Ovary (tissue), 9 donors: ENCODE results near the gene RANBP1. TPM values are rescaled to one million over a fixed set of nuclear protein-coding genes. Genes with fewer than 3 reads are reported as not detected.

Experiments used
- DNase-seq, 5 donors: peaks; one replicate each; pipeline ENCODE4 v3.0.0-alpha.2; 2019 to 2020
- H3K27ac ChIP-seq, 2 donors: fragments of 200-600 bp; one replicate each; pipeline versions ENCODE4 v1.5.1 to v1.8.0; 2019 to 2022
- H3K27me3 ChIP-seq: fragments of 200-600 bp; one replicate; pipeline ENCODE4 v1.8.0; 2022
- H3K36me3 ChIP-seq: fragments of 200-600 bp; sonication (generic); one replicate; pipeline ENCODE4 v1.5.1; 2019
- H3K4me1 ChIP-seq: one replicate; pipeline ENCODE4 v1.8.1; 2013; ENCODE audit warnings: mild to moderate bottlenecking, moderate library complexity; ENCODE audit not compliant: insufficient read depth
- H3K4me3 ChIP-seq: fragments of 200-600 bp; sonication (generic); one replicate; pipeline ENCODE4 v1.5.1; 2017
- H3K9me3 ChIP-seq, 2 donors: fragments of 200-600 bp in 1 of 2; sonication (generic) in 1 of 2; one replicate each; pipeline versions ENCODE4 v1.5.1 to v1.8.1; 2013 to 2019; ENCODE audit warnings: mild to moderate bottlenecking in 1 of 2, moderate library complexity in 1 of 2
- CTCF ChIP-seq, 3 donors: fragments of 450-650 bp in 2 of 3; fragments of 200-600 bp in 1 of 3; IDR thresholded peaks; one replicate each; pipeline versions ENCODE4 v1.5.1 to v1.8.0; 2016 to 2022; ENCODE audit warnings: antibody characterized with exemption in 3 of 3, mild to moderate bottlenecking in 1 of 3
- EP300 ChIP-seq: sonication (generic); formaldehyde crosslinking; IDR thresholded peaks from one replicate; pipeline ENCODE4 v1.6.1; 2017; ENCODE audit warnings: antibody characterized with exemption
- POLR2A ChIP-seq: fragments of 450-650 bp; IDR thresholded peaks from one replicate; pipeline ENCODE4 v1.6.1; 2017; ENCODE audit warnings: antibody characterized with exemption, mild to moderate bottlenecking, moderate library complexity
- WGBS, 3 donors: extraction: QIAGEN DNeasy Blood & Tissue Kit in 1 of 3; methylation state at CpG; one replicate each; pipeline versions ENCODE4 v1.1.5 to v1.1.7; 2013 to 2017; 5-methylcytosine and 5-hydroxymethylcytosine counted together
- intact Hi-C, 4 donors: fragments of 100-400 bp; cut with DNase I; formaldehyde crosslinking; loops; one replicate each; pipeline versions ENCODE4 v1.11.0 to v1.15.1; 2022 to 2023
- polyA plus RNA-seq, 2 donors: library from polyadenylated mRNA; stranded (reverse); fragments of 200-250 nt in 1 of 2; fragments of 350-450 nt in 1 of 2; fragmentation: Illumina TruSeq in 1 of 2; extraction: RNeasy Lipid Tissue Mini Kit (QIAGEN cat#74804) in 1 of 2; gene quantifications; one replicate each; pipeline ENCODE4 v1.2.3, GENCODE V29; 2013 to 2014
- total RNA-seq, 7 donors: library from RNA; depleted of rRNA in 2 of 7; stranded (reverse); fragments of >200 nt in 2 of 7; fragmentation: NEBNext Ultra II Directional in 3 of 7; extraction: Animal tissue kit (Norgen Biotek cat#: 25700) in 3 of 7; gene quantifications; one replicate each; pipeline versions ENCODE4 v1.1.0 to v1.2.4, GENCODE V29; 2016 to 2023
- donor health status: DM: no; HTN: no; CAD: no; lungs with moderate emphysema.
- donor health status: DM: no; HTN: no; CAD: no.
- donor health status: Bipolar disorder and iron deficiency.
- donor health status: DM: yes; HTN: yes; CAD: no.
- donor health status: DM: no; HTN: no; CAD: no.
- donor health status: DM: yes; HTN: yes; CAD: no.

RANBP1 gene
- total and polyA plus RNA-seq, 9 donors = 62.8 to 198 (median 80.2) TPM

- Histone ChIP-seq H3K9me3 (no peaks in the 10 kb centered on the region), H3K27me3 (no peaks in the 10 kb centered on the region), H3K27ac (no peak overlapping the region), H3K36me3 (peaks cover 4% of the 10 kb centered on the region), H3K4me3 (no peak overlapping the region), H3K4me1 (no peaks in the 10 kb centered on the region)
- intact Hi-C loops = no loop called here
- 89 to 94% (median 94%) methylated on average over 7 of the region's 7 CpGs for WGBS, 3 donors
- DNase-seq = peak in 1 of 5 donors; percentile 18
- TF ChIP-seq EP300 (no peak), CTCF (IDR thresholded peaks at IDR 0.05) (no peak), POLR2A (no peak)
Measured at GRCh38 chr22:20107471-20107901, 8.4 kb upstream of the RANBP1 start.

- no peak for TF ChIP-seq CTCF (IDR thresholded peaks at IDR 0.05)
- TF ChIP-seq EP300 = no peak
- TF ChIP-seq POLR2A = no peak
- Histone ChIP-seq H3K9me3 (no peaks in the 10 kb centered on the region), H3K4me3 (no peak overlapping the region), H3K4me1 (no peaks in the 10 kb centered on the region), H3K27me3 (no peaks in the 10 kb centered on the region), H3K27ac (no peak overlapping the region), H3K36me3 (peaks cover 4% of the 10 kb centered on the region)
- 75 to 77% (median 76%) methylated on average over 12 to 13 of the region's 13 CpGs for WGBS, 3 donors
- intact Hi-C loops = no loop called here
- peak in 1 of 5 donors; percentile 22 for DNase-seq
Measured at GRCh38 chr22:20107951-20108756, 7.8 kb upstream of the RANBP1 start.

GRCh38 chr22:20108757-20109230 is 7.1 kb upstream of the RANBP1 start:
- no peak overlapping the region for H3K27ac ChIP-seq
- 74 to 84% (median 79%) methylated on average over 11 to 12 of the region's 12 CpGs for WGBS, 3 donors
- H3K36me3 ChIP-seq = peaks cover 4% of the 10 kb centered on the region
- H3K4me3 ChIP-seq = no peak overlapping the region
- peak in 1 of 5 donors; percentile 14 for DNase-seq
- intact Hi-C loops = no loop called here
- TF ChIP-seq CTCF (IDR thresholded peaks at IDR 0.05) (no peak), EP300 (no peak), POLR2A (no peak)
- H3K9me3 ChIP-seq = no peaks in the 10 kb centered on the region
- H3K27me3 ChIP-seq = no peaks in the 10 kb centered on the region
- no peaks in the 10 kb centered on the region for H3K4me1 ChIP-seq

GRCh38 chr22:20109411-20110358 is 6.2 kb upstream of the RANBP1 start:
- peak in 1 of 5 donors; percentile 39 for DNase-seq
- Histone ChIP-seq H3K4me1 (no peaks in the 10 kb centered on the region), H3K4me3 (no peak overlapping the region), H3K9me3 (no peaks in the 10 kb centered on the region), H3K36me3 (peaks cover 4% of the 10 kb centered on the region), H3K27ac (no peak overlapping the region), H3K27me3 (no peaks in the 10 kb centered on the region)
- TF ChIP-seq POLR2A (no peak), CTCF (IDR thresholded peaks at IDR 0.05) (no peak), EP300 (no peak)
- WGBS, 3 donors = 69 to 83% (median 73%) methylated on average over 23 of the region's 23 CpGs
- intact Hi-C loops = loop anchor here in 1 of 4 donors (10.0 kb wide), 1 partner anchor 145 kb away; no protein-coding TSS in a partner anchor
